Measurements from ENCODE around the gene DCTN3. TPM values are rescaled to one million over a fixed set of nuclear protein-coding genes. Genes with fewer than 3 reads are reported as not detected.

The DCTN3 gene
- total RNA-seq, 1 donor from 2014 or later = 67.8 TPM

DNA sequence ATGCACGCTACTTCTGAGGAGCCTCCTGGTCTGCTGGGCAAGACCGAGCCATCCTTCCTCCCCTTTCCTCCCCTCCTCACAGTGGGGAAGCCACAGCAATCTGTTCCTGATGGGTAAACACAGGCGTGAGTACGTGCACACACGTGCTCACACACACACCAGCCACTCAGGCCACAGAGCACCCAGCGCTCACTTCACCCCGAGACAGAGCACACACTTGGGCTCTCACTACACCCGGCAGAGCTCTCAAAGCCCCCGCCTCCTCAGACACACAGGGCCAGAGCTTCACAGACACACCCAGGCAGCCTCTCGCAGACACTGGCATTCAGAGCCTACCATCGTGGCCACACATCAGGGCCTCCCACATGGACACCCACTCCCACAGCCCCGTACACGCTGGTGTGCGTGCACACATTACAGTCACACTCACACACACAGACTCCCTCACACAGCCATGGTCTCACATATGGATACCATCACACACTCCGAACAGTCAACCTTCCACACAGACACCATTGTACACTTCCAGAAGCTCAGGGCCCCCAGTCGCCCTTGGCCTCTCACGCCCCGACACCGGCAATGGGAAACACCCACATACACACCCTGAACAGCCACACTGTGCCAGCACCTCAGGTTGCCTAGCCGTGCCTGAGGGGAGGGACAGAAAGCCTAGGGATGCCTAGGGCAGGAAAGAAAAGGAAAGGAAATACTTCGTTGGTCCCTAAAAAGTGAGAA is 44.3 kb downstream of the DCTN3 start:
- H3K36me3 ChIP-seq (ENCODE audit: control insufficient read depth in 3 of 3, insufficient read depth in 3 of 3, low read length in 3 of 3) = peaks cover 0 to 5% (median 0%) of the 10 kb centered on the region in 3 donors
- no peak overlapping the region for H3K9ac ChIP-seq (ENCODE audit: low read depth in 1 of 3, low read length in 3 of 3)
- H3K27ac ChIP-seq (ENCODE audit: low read depth, low read length) = no peak overlapping the region
- H3K27me3 ChIP-seq (ENCODE audit: control insufficient read depth in 3 of 3, insufficient read depth in 3 of 3, low read length in 3 of 3) = peaks cover 0 to 20% (median 6%) of the 10 kb centered on the region in 3 donors
- H3K9me3 ChIP-seq (ENCODE audit: control insufficient read depth in 3 of 3, low read length in 3 of 3) = no peaks in the 10 kb centered on the region
- H3K4me1 ChIP-seq (ENCODE audit: control insufficient read depth in 3 of 3, insufficient read depth in 3 of 3, low read length in 3 of 3) = peaks cover 9 to 18% (median 18%) of the 10 kb centered on the region in 3 donors
- no peak overlapping the region for H3K4me3 ChIP-seq (ENCODE audit: low read length in 3 of 3)

DNA sequence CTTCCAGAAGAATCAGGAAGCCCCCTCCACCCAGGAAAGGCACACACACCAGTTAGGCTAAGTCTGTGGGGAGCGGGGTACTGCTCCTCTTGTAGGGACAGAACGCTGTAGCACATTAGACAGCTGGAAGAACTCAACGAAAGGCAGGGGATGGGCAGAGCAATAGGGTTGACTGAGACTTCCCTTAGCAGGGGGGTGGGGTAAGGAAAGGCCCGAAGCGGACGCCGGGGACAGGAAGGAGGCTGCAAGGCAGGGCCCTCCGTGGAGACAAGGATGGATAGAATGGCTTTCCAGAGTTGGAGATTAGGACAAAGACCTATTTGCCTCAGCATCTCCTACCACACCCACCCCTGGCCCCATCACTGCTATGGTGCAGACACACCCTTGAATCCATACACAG is 45.1 kb downstream of the DCTN3 start:
- peaks cover 0 to 5% (median 0%) of the 10 kb centered on the region in 3 donors for H3K36me3 ChIP-seq (ENCODE audit: control insufficient read depth in 3 of 3, insufficient read depth in 3 of 3, low read length in 3 of 3)
- H3K9me3 ChIP-seq (ENCODE audit: control insufficient read depth in 3 of 3, low read length in 3 of 3) = no peaks in the 10 kb centered on the region
- H3K4me1 ChIP-seq (ENCODE audit: control insufficient read depth in 3 of 3, insufficient read depth in 3 of 3, low read length in 3 of 3) = peaks cover 16 to 26% (median 25%) of the 10 kb centered on the region in 3 donors
- peaks cover 0 to 20% (median 3%) of the 10 kb centered on the region in 3 donors for H3K27me3 ChIP-seq (ENCODE audit: control insufficient read depth in 3 of 3, insufficient read depth in 3 of 3, low read length in 3 of 3)
- no peak overlapping the region for H3K9ac ChIP-seq (ENCODE audit: low read depth in 1 of 3, low read length in 3 of 3)
- H3K27ac ChIP-seq (ENCODE audit: low read depth, low read length) = no peak overlapping the region
- H3K4me3 ChIP-seq (ENCODE audit: low read length in 3 of 3) = no peak overlapping the region

DNA sequence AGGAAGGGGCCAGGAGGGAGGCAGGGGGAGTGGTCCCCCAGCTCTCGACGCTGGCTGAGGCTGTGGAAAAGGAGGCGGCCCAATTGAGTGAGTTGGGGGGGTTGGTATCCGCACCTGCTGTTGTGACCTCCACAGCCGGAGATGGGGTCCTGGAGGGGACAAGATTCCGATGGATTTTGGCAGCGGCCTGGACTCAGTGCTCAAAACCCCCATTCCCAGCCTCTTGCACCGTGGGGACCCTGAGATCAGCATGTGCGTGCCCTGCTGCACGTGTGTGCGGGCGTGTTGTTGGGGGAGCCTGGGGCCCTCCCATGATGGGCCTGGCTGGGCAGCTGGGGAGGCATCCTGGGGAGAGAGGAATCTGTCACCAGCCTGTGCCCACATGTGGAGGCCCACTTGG is 45.7 kb downstream of the DCTN3 start:
- Histone ChIP-seq H3K27ac (ENCODE audit: low read depth, low read length) (no peak overlapping the region), H3K4me1 (ENCODE audit: control insufficient read depth in 3 of 3, insufficient read depth in 3 of 3, low read length in 3 of 3) (peaks cover 20 to 32% (median 30%) of the 10 kb centered on the region in 3 donors), H3K27me3 (ENCODE audit: control insufficient read depth in 3 of 3, insufficient read depth in 3 of 3, low read length in 3 of 3) (peaks cover 0 to 16% (median 3%) of the 10 kb centered on the region in 3 donors)

DNA sequence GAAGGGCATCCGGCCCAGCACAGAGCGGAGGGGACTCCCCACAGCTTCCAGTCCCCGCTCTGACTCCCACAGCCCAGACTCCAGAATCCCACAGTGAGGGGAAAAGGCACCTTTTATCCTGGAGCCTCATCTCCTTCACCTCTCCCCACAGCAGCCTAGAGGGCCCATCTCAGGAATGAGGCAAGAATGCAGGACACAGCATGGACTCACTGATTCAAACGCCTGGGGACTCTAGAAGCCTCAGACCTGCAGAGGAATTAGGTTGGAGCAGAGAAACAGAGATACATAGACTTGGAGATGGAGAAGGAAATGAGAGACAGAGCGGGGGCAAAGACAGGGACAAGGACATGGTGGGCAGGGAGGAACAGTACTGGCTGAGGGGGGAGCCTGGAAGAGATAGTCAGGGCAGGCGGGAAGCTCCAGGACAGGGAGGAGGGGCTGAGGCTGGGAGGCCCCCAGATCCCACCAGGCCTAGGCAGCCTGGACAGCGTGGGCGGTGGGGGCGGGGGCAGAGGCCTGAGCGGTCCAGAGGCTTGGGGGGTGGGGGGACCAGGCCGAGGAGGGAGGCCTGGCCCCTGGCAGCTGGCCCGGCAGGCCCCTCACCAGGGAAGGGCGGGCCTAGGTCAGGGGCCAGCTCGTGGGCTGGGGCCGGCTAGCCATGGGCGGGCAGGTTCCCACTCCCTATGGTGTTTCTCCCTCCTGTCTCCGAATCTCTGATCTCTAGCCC is 46.5 kb downstream of the DCTN3 start:
- Histone ChIP-seq H3K36me3 (ENCODE audit: control insufficient read depth in 3 of 3, insufficient read depth in 3 of 3, low read length in 3 of 3) (peaks cover 0 to 5% (median 0%) of the 10 kb centered on the region in 3 donors), H3K27me3 (ENCODE audit: control insufficient read depth in 3 of 3, insufficient read depth in 3 of 3, low read length in 3 of 3) (peaks cover 0 to 14% (median 2%) of the 10 kb centered on the region in 3 donors), H3K9me3 (ENCODE audit: control insufficient read depth in 3 of 3, low read length in 3 of 3) (no peaks in the 10 kb centered on the region), H3K27ac (ENCODE audit: low read depth, low read length) (no peak overlapping the region), H3K4me1 (ENCODE audit: control insufficient read depth in 3 of 3, insufficient read depth in 3 of 3, low read length in 3 of 3) (peaks cover 20 to 31% (median 30%) of the 10 kb centered on the region in 3 donors), H3K4me3 (ENCODE audit: low read length in 3 of 3) (no peak overlapping the region), H3K9ac (ENCODE audit: low read depth in 1 of 3, low read length in 3 of 3) (no peak overlapping the region)

More for the DNA sequence above, 45.7 kb downstream of the DCTN3 start:
- H3K36me3 ChIP-seq (ENCODE audit: control insufficient read depth in 3 of 3, insufficient read depth in 3 of 3, low read length in 3 of 3) = peaks cover 0 to 5% (median 0%) of the 10 kb centered on the region in 3 donors
- no peak overlapping the region for H3K4me3 ChIP-seq (ENCODE audit: low read length in 3 of 3)
- no peak overlapping the region for H3K9ac ChIP-seq (ENCODE audit: low read depth in 1 of 3, low read length in 3 of 3)
- no peaks in the 10 kb centered on the region for H3K9me3 ChIP-seq (ENCODE audit: control insufficient read depth in 3 of 3, low read length in 3 of 3)

DNA sequence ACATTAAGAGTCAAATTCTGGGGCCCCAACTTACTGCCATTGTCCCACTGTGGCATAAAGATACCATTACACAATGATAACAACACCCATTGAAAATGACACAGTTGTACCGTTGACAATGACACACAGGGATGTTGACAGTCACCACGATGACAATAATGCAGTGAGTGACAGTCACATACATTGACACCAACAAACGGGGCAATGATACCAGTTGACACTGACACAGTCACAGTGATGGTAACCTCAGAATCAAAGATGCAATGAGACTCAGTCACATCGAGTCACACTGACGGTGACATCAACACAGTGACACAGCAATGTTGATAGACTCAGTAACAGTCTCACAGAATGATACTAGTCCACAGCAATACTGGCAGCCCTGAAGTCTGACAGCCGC is 47.7 kb downstream of the DCTN3 start:
- no peak overlapping the region for H3K9ac ChIP-seq (ENCODE audit: low read depth in 1 of 3, low read length in 3 of 3)
- no peak overlapping the region for H3K4me3 ChIP-seq (ENCODE audit: low read length in 3 of 3)
- no peaks in the 10 kb centered on the region for H3K9me3 ChIP-seq (ENCODE audit: control insufficient read depth in 3 of 3, low read length in 3 of 3)
- no peak overlapping the region for H3K27ac ChIP-seq (ENCODE audit: low read depth, low read length)
- peaks cover 25 to 41% (median 39%) of the 10 kb centered on the region in 3 donors for H3K4me1 ChIP-seq (ENCODE audit: control insufficient read depth in 3 of 3, insufficient read depth in 3 of 3, low read length in 3 of 3)
- peaks cover 0 to 13% (median 0%) of the 10 kb centered on the region in 3 donors for H3K27me3 ChIP-seq (ENCODE audit: control insufficient read depth in 3 of 3, insufficient read depth in 3 of 3, low read length in 3 of 3)
- H3K36me3 ChIP-seq (ENCODE audit: control insufficient read depth in 3 of 3, insufficient read depth in 3 of 3, low read length in 3 of 3) = peaks cover 0 to 5% (median 0%) of the 10 kb centered on the region in 3 donors

DNA sequence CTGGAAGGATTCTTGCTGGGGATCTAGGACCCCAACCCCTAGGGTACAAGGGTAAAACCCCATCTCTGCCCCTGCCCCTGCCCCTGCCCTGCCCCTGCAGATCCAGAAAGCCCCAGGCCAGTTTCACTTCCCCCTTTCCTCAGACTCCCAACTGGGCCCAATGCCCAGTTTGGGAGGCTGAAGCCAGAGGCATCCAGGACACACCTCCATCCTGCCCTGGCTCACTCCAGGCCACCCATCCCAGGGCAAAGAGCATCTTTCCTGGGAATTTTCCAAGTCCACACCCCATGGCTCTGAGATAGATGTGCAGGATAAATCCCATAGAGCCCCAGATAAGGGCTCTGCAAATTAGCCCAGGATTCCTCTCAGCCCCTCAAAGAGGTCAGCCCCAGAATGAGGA is 48.2 kb downstream of the DCTN3 start:
- Histone ChIP-seq H3K9ac (ENCODE audit: low read depth in 1 of 3, low read length in 3 of 3) (no peak overlapping the region), H3K9me3 (ENCODE audit: control insufficient read depth in 3 of 3, low read length in 3 of 3) (no peaks in the 10 kb centered on the region), H3K36me3 (ENCODE audit: control insufficient read depth in 3 of 3, insufficient read depth in 3 of 3, low read length in 3 of 3) (peaks cover 0 to 5% (median 0%) of the 10 kb centered on the region in 3 donors), H3K4me1 (ENCODE audit: control insufficient read depth in 3 of 3, insufficient read depth in 3 of 3, low read length in 3 of 3) (peaks cover 28 to 46% (median 44%) of the 10 kb centered on the region in 3 donors), H3K27me3 (ENCODE audit: control insufficient read depth in 3 of 3, insufficient read depth in 3 of 3, low read length in 3 of 3) (peaks cover 0 to 11% (median 0%) of the 10 kb centered on the region in 3 donors), H3K4me3 (ENCODE audit: low read length in 3 of 3) (no peak overlapping the region), H3K27ac (ENCODE audit: low read depth, low read length) (no peak overlapping the region)

DNA sequence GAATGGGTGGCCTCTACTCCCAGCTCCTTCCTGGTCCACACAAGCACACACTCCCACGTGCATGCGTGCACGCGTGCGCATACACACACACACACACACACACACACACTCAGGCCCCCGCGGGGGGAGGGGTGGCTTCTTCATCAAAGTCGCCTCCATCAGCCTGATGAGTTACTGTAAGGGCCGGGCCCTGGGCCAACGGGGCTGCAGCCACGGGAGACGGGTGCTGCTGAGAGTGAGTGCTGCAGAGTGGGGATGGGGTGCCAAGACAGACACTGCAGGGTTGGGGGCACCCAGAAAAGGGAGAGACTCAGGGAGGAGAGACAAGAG is 48.8 kb downstream of the DCTN3 start:
- peaks cover 30 to 53% (median 49%) of the 10 kb centered on the region in 3 donors for H3K4me1 ChIP-seq (ENCODE audit: control insufficient read depth in 3 of 3, insufficient read depth in 3 of 3, low read length in 3 of 3)
- no peak overlapping the region for H3K4me3 ChIP-seq (ENCODE audit: low read length in 3 of 3)

DNA sequence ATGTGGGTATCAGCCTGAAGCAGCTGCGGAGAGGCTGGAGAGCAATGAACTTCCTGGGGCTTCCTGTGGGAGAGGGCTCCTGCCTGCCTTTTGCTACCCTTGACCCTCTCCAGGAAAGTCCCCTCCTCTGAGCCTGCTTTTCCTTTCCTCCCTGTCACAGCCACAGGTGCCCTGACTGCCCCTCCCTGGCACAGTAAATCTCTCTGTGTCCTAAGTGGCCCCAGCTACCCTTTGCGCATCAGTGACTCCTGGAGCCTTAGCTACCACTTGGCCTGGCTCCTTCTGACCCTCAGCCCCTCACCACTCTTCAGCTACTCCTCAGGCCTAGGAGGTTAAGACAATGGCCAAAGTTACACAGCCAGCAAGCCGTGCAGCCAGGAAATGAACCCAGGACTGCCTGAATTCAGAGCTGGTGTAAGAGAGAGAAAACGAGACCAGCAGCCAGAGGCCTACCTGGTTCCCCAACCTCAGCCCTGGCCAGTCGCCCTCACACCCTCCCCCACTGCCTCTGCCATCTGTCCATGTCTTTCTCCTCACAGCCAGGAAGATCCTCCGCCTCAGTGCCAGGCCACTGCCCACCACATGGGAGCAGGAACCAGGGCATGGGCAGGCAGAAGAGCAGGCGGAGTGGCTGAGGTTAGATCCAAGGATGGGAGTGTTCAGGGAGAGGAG is 49.4 kb downstream of the DCTN3 start:
- Histone ChIP-seq H3K9ac (ENCODE audit: low read depth in 1 of 3, low read length in 3 of 3) (peak overlapping the region in 2 of 3 donors; percentile 39 to 57), H3K9me3 (ENCODE audit: control insufficient read depth in 3 of 3, low read length in 3 of 3) (no peaks in the 10 kb centered on the region), H3K36me3 (ENCODE audit: control insufficient read depth in 3 of 3, insufficient read depth in 3 of 3, low read length in 3 of 3) (peaks cover 0 to 4% (median 0%) of the 10 kb centered on the region in 3 donors), H3K4me1 (ENCODE audit: control insufficient read depth in 3 of 3, insufficient read depth in 3 of 3, low read length in 3 of 3) (peaks cover 30 to 53% (median 49%) of the 10 kb centered on the region in 3 donors), H3K27me3 (ENCODE audit: control insufficient read depth in 3 of 3, insufficient read depth in 3 of 3, low read length in 3 of 3) (peaks cover 0 to 7% (median 0%) of the 10 kb centered on the region in 3 donors), H3K4me3 (ENCODE audit: low read length in 3 of 3) (no peak overlapping the region), H3K27ac (ENCODE audit: low read depth, low read length) (peak overlapping the region; percentile 36)

More for the DNA sequence above, 48.8 kb downstream of the DCTN3 start:
- H3K9ac ChIP-seq (ENCODE audit: low read depth in 1 of 3, low read length in 3 of 3) = peak overlapping the region in 2 of 3 donors; percentile 39 to 57
- H3K9me3 ChIP-seq (ENCODE audit: control insufficient read depth in 3 of 3, low read length in 3 of 3) = no peaks in the 10 kb centered on the region
- H3K27me3 ChIP-seq (ENCODE audit: control insufficient read depth in 3 of 3, insufficient read depth in 3 of 3, low read length in 3 of 3) = peaks cover 0 to 6% (median 0%) of the 10 kb centered on the region in 3 donors
- H3K27ac ChIP-seq (ENCODE audit: low read depth, low read length) = no peak overlapping the region
- H3K36me3 ChIP-seq (ENCODE audit: control insufficient read depth in 3 of 3, insufficient read depth in 3 of 3, low read length in 3 of 3) = peaks cover 0 to 5% (median 0%) of the 10 kb centered on the region in 3 donors

DNA sequence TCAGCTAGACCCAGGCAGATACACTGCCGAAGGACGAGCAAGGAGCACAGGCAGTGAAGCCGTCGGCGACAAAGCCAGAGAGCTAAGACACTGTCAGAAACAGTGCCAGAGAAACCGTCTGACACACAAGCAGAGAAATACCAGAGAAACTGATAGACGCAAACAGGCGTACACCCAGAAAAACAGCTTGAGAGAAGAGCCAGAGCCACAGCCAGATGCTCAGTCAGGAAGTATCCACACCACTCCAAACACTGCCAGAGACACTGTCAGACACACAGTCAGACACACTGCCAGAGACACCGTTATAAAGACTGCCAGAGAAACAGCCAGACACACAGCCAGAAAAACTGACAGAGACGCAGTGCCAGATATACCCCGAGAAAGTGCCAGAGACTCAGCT is 49.9 kb downstream of the DCTN3 start:
- H3K9me3 ChIP-seq (ENCODE audit: control insufficient read depth in 3 of 3, low read length in 3 of 3) = no peaks in the 10 kb centered on the region
- H3K27me3 ChIP-seq (ENCODE audit: control insufficient read depth in 3 of 3, insufficient read depth in 3 of 3, low read length in 3 of 3) = peaks cover 0 to 7% (median 0%) of the 10 kb centered on the region in 3 donors
- H3K27ac ChIP-seq (ENCODE audit: low read depth, low read length) = peak overlapping the region; percentile 36
- H3K4me1 ChIP-seq (ENCODE audit: control insufficient read depth in 3 of 3, insufficient read depth in 3 of 3, low read length in 3 of 3) = peaks cover 30 to 53% (median 49%) of the 10 kb centered on the region in 3 donors
- H3K9ac ChIP-seq (ENCODE audit: low read depth in 1 of 3, low read length in 3 of 3) = peak overlapping the region in 1 of 3 donors; percentile 57
- peaks cover 0 to 4% (median 0%) of the 10 kb centered on the region in 3 donors for H3K36me3 ChIP-seq (ENCODE audit: control insufficient read depth in 3 of 3, insufficient read depth in 3 of 3, low read length in 3 of 3)
- H3K4me3 ChIP-seq (ENCODE audit: low read length in 3 of 3) = no peak overlapping the region
